Kasumi-1 (cell line): ENCODE results near the gene NR4A3.
"Not testable (repeated sequence)": the region's sequence is repeated elsewhere in the genome, so short reads cannot be mapped to it uniquely, and the experiment has no call there.

Experiments
- DNase-seq, 2 experiments: peaks; one replicate each; lab custom pipeline; 2025; lab: John Stamatoyannopoulos, UW

Gene NR4A3

DNA sequence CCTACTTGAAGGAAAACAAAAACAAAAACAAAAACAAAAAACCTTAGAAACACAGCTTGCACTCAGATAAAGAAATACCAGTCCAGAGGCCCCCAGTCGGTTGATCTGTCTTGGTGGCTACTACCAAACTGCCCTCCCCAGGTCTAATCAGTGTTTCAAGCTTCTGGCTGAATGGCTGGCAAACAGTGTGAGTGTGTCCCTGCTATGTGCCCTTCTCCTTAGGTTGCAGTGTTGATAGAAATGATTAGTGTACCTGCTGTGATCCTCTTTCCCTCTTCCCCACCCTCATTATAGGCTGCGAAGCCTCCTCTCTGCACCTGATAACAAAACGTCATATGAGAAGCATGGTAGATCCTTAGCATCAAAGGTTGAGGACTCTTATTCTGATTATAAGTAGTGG, 12.8 kb downstream of the NR4A3 start:
- no peak for DNase-seq

DNA sequence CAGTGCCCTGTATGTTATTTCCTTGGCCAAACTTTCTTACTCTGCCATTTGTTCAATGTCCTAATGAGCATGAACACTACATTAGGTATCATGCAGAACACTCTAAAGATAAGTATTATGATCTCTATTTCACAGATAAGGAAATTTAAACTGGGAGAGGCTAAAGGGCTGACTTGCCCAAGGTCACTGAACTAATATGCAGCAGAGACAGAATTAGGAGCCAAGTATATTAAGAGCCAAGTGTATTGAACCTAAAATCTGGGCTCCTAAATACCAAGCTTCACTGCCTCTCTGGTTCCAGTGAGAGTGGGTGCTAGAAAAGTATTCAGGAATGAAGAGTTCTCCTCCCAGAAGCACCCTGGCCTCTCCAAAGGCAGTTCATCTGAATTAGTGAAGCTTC, 13.5 kb downstream of the NR4A3 start:
- DNase-seq, result no peak

DNA sequence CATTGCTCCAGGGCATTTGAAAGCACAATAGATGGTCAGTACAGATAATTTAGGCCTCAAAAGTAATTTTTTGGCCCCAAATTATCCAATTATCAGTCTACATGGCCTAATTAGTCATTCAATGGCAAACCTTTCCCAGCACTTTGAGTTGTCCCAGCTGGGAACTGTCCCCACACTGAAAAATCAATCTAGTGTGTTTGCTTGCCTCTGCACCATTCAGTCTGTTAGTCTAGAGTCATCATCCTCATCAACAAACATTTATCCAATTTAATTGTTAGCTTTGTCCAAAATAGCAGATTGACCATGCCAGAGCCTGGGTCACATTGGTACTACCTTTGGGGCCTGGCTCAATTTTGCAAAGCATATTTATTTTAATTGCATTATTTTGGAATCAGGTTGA, 13.9 kb downstream of the NR4A3 start:
- no peak for DNase-seq

DNA sequence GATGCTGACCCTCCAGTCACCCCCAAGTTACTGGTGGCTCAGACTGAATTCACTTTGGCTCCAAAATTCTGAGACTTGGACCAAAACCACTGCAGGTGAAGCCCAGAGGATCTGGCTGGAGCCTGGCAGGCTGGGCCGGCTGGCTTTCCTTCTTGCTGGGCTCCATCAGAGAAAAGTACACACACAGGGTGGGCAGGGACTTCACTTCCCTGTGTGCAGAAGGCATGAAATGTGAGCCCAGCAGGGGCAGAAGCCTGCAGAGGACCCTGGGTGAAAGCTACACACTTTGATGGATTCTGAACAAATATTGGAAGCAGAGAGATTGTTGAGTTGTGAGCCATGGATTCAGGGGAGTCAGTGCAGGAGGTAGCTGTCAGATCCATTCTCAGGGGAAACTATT, 18.4 kb downstream of the NR4A3 start:
- DNase-seq, result no peak

DNA sequence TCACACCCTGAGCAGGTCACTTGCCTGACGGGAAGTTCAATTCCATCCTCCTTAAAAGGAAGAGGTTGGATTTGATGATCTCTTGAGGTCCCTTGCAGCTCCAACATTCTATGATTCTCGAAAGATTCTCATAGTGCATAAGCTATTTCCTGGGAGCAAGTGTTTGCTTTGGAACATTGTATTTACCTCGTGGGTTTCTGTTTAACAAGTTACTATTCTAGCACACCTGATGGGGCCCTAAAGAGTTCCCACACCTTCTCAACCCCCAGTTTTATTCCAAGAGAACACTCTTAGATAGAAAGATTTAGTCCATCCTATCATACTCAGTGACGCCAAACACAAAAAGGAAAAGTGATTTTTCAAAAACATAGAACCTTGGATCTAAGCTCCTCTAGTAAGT, 23.4 kb downstream of the NR4A3 start:
- DNase-seq, result no peak

DNA sequence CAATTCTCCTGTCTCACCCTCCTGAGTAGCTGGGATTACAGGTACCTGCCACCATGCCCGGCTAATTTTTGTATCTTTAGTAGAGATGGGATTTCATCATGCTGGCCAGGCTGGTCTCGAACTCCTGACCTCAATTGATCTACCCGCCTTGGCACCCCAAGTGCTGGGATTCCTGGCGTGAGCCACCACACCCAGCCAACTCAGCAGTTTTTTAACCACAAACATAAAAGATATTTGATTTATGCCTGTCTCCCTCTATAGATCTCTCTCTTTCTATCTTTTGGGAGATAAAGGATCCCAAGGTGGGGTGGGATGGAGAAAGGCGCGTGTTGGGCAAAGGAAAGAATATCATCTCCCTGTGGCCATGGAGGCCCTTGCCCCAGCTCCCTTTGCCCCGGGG, 26.8 kb downstream of the NR4A3 start:
- no peak for DNase-seq

DNA sequence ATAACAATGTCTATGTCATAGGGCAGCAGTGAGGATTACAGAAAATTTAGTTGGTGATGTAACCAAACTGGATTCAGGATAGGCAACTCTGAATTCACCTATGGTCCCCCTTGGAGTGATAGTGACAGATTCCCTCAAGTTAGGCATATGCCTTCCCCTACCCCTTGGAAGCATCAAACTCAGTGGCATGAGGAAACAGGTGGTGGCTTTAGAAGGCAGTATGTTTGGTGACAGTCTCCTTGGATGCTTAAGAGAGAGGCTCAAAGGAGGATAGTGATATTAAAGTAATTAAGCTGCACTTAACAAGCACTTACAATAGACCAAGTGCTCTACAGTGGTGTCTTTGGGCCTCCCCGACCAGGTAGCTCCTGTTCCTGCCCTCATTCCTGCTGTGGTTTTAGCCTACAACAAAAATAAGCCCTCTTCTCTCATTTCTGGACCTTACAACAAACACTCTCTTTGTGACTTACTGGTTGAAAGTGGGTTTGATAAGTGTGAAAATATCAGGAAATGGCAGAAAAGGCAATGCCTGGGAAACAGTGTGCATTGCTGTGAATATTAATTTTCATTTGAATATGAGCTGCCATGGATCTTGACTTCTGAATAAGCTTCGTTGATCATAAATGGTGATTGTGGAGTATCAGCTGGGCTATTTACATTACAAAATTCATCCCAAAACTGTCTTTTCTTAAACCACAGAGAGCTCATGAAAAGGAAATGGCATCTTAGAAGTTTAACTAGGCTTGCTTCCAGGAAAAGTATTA, 29.2 kb downstream of the NR4A3 start:
- no peak for DNase-seq

DNA sequence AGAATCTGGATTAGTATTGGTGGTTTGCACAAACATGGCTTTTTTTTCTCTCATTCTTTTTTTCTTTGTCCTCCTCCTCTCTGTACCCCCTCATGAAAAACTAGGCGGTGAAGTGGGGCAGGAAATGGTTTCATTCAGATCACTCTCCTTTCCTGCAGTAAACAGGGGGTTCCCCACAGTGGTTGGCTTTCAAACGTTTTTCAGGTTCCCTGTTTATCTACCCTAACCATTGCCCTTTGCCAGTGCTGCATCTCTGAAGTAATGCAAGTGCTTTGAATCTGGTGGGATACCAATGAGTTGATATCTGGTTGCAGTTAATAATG, 29.8 kb downstream of the NR4A3 start:
- DNase-seq, result no peak

DNA sequence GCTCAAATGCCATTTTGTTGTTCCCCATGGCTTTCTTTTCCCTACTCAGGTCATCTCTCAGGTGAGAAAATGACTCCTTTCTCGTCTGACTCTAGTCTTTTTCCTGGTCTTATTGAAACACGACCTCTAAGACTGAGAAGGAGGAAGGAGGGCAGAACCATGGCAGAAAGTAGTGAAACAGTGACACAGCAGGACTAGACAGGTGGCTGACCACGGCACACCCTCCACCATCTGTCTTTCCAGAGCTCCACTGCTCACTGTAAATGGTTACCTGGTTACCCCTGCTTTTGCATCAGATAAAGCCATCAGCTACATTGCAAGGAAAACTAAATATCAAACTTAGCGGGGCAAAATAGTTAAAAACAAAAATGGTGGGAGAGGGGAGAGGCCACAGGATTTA, 30.9 kb downstream of the NR4A3 start:
- no peak for DNase-seq

DNA sequence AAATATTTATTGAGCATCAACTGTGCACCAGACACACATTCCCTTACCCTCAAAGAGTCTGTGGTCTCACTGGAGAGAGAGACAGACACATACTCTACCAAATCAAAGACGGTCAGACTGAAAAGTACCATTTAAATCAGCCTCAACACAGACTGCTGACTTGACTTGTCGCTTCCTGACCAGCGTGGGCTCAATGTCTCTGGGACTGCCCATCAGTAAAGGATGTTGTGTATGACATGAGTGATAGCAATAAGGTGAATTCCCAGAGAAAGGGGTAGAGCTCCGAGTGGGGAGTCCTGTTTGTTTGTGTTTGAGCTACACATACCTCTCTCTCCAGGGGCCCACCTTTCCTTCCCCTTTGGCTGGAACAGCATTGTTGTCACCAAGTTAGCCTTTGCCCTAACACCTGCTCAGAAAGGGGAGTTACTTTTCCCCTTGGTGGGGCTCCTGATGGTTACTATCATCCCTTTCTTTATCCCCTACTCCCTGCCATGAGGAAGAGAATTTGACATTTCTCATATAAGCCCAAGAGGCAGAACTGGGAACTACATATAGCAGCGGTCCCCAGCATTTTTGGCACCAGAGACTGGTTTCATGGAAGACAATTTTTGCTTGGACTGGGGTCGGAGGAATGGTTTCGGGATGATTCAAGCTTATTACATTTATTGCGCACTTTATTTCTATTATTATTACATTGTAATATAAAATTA, 33.9 kb downstream of the NR4A3 start:
- DNase-seq, result no peak

DNA sequence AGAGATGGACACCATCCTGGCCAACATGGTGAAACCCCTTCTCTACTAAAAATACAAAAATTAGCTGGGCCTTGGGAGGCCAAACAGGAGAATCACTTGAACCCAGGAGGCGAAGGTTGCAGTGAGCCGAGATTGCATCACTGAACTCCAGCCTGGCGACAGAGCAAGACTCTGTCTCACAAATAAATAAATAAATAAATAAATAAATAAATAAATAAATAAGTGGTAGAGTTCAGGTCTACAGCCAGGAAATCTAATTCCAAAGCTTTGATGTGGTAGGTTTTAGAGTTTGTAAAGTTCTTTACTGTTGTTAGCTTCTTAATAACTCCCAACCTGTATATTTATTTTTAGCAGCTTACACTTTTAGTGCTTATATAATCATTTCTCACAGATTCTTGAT, 35.9 kb downstream of the NR4A3 start:
- DNase-seq, result not testable (repeated sequence)

DNA sequence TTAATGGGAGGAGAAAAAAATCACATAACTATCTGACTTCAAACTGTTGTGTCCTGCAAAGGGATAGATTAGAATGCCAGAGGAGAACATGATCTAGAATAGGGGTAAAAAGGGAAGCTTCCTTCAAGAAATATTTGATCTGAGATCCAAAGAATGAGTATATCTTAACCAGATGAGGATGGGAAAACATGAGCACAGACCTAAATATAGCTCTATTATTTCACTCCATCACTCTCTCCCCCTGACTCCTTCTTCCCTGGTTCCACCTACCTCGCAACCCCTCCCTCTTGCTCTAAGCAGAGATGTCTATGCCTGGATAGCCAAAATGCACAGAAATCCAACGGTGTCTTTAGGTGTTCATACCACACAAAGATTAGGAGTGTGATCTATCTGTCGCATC, 36.4 kb downstream of the NR4A3 start:
- DNase-seq, result no peak

DNA sequence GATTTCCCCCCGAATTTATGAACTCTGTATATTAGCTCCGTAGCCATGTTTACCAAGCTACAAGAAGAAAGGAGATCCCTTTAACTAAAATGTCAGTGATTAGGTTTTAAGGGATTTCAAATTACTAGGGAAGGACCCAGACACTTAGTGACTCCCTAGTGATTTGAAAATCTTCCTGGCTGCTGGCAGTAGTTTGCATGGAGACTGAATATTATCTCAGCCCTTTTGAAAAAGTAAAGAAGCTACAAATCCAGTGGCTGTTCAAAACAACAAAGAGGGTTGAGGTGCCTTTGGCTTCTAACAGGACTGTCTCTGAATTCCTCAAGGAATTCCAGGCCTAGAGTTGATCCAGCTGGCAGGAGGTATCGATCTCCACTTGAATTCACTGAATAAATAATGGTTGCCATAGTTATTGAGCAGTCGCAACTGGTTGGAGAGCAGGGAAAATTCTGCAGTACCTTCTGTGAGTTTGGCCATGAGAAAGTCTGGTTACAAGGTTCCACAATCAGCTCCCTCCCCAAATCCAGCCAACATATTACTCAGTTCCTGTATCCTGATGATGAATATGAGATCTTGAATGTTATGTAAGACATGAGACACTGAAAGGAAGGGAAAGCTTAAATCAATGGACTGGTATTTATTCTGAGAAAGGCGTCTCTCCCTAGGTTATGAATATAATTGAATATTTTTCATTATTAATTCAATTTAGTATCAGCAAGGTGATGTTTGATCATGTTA, 37.7 kb downstream of the NR4A3 start:
- no peak for DNase-seq

DNA sequence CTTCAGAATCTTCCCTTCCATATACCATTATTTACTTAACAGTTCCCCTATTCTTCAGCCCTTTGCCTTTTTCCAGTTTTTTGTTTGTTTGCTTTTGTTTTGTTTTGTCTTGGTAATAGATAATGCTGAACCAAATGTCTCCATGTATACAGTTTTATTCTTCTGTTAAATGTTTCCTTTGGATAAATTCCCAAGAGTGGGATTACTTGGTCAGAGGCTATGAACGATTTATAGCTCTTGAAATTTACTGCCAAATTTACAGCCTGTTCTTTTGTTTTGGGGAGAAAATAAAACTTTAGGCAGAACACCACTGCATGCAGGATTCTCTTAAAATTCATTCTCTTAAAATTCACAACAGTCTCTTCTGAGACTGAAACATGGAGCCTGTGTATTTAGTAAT, 38.6 kb downstream of the NR4A3 start:
- no peak for DNase-seq

DNA sequence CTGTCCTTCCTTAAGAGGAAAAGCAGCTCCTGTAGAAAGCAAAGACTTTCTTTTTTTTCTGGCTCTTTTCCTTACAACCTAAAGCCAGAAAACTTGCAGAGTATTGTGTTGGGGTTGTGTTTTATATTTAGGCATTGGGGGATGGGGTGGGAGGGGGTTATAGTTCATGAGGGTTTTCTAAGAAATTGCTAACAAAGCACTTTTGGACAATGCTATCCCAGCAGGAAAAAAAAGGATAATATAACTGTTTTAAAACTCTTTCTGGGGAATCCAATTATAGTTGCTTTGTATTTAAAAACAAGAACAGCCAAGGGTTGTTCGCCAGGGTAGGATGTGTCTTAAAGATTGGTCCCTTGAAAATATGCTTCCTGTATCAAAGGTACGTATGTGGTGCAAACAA, 42.3 kb downstream of the NR4A3 start:
- DNase-seq, result no peak

DNA sequence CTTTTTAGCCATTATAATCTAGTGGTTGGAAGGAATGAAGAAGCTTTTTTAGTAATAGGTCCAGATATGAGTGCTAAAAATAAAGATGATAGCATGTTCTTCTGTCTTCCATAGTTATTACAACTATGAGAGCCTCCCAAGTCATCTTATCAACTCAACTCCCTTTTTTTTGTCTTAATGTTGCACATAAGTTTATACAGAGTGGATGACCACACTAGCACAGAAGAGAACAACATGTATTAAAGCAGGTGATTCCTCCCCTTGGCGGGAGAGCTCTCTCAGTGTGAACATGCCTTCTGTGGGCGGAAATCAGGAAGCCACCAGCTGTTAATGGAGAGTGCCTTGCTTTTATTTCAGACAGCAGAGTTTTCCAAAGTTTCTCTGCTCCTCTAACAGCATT, 44.7 kb downstream of the NR4A3 start:
- DNase-seq, result no peak

DNA sequence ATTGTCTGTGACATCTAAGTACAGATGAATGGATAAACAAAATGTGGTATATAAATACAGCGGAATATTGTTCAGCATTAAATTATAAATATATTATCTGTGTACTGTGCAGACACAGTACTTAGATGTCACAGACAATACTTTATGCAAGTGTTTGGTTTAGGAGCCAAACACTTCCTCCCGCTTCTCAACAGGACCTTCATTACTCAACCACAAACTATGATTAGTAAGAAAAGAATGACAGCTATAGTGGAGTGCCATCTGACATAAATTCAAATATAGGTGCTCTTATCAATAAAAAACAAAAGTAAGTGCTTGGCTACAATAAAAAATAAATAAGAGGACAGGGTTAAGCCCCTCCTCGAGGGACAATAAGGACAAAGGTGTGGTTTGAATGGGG, 45.9 kb downstream of the NR4A3 start:
- DNase-seq, result no peak

DNA sequence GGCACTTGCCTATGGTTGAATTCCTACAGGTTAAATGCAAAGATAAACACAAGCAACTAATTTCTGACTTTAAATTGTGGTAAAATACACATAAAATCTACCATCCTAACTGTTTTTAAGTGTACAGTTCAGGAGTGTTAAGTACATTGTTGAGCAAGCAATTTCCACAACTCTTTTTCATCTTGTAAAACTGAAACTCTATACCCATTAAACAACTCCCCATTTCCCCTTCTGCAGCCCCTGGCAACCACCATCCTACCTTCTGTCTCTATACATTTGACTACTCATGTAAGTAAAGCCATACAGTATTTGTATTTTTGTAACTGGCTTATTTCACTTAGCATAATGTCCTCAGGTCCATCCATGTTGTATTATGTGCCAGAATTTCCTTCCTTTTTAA, 46.3 kb downstream of the NR4A3 start:
- DNase-seq, result no peak

DNA sequence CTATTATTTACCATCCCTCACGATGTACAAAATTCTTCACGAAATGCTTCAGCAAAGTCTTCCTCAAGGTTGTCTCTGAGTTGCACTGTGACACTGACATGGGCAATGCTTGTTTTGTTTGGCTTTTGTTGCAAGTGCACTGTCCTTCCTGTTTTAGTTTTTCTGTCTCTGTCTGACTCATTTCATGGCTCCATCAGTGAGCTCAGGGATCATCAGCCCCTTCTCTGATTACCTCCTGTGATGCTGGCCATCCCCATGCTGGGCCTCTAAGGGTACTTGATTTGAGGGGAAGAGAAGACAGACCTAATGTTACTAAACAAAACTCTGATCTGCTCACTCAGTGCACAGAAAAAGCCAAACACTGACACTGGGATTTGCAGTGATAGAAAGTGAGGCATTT, 47.2 kb downstream of the NR4A3 start:
- DNase-seq, result no peak

DNA sequence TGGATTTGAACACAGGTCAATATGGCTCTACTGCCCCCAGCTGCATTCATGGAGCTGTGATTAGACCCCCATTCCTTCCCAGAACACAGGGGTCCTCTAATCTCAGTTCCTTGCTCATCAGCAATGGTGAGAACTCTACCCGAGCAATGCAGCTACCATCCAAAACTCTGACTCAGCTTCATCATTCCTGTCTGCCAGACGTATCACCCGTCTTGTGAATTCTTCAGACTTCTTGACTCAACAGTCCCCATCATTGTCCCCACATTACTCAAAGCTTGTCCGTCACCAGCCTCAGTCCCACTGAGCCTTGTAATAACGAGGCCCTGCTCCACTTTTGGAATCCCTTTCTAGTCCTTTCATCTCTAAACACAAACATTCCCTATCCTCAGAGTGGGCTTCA, 48.4 kb downstream of the NR4A3 start:
- no peak for DNase-seq

DNA sequence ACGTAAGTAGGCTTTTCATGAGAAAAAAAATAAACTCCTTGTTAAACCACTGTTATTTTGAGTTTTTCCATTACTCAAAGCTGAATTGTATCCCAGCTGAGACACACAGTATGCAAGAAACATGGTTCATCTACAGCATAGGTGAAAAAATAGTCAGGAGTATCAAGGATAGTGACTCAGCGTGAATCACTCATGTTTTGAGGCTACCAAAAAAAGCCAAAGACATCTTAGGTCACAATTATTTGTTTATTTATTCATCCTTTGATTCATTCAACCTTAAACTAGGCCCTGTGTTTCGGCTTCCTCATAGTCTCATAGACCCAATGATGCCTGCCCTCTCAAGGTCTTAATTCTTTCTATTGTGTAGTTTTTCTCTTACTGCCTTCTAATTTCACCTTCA, 51.8 kb downstream of the NR4A3 start:
- DNase-seq, result no peak

DNA sequence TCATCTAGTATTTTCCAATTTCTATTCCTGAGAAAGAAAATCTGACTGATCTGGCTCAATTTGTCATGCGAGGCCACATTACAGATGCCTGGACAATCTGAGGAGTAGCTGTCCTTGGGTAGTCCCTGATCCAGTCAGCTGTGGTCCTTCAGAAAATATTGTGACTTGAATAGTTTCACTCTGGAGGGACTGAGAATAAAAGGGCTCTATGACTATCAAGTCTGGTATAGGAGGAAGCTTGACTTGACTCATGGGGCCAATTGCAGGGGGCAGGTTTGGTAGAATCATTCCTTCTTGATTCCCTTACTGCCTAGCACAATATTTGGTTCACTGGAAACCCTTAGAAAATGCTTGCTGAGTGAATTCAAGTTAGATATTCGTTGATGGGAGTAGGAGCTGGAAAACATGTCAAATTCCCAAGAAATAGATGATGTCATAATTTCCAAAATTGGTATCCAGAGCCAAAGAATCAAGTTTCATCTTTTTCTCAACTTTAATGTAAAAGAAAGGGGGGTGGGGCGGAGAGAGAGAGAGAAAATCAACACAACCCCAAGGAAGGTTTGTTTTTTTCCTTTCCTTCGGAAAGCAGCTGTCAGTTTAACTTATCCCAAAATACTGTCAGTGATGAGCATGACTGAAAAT, 52.4 kb downstream of the NR4A3 start:
- DNase-seq, result no peak

DNA sequence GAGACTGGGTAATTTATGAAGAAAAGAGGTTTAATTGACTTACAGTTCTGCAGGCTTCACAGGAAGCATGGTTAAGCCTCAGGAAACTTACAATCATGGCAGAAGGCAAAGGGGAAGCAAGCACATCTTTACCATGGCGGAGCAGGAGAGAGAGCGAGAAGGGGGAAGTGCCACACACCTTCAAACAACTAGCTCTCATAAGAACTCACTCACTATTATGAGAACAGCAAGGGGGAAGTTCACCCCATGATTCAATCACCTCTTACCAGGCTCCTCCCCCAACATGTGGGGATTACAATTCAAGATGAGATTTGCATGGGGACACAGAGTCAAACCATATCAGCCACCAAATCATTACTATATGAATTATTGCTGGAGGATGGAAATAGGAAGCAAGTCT, 54.5 kb downstream of the NR4A3 start:
- no peak for DNase-seq
